ENCODE results near the gene PPP2R2C.

The PPP2R2C gene

DNA sequence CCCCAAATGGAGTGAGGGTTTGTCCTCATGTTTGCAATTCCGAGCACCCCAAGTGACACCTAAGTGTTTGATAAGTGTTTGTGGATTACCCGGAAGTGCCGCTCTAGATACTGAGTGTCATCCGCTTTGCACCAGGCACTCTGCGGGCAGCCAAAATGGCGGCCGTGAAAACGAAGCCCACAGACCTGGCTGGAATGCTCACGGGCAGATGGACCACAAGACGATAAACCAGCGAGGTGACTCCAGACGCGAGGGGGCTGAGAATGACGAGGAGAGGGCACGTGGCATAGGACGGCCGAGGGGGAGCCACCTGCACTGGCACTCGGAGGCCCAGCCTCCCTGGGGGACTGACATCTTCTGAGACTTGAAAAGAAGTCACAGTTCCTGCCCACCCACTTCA, 51.0 kb downstream of the PPP2R2C start:
- DNase-seq = no peak

DNA sequence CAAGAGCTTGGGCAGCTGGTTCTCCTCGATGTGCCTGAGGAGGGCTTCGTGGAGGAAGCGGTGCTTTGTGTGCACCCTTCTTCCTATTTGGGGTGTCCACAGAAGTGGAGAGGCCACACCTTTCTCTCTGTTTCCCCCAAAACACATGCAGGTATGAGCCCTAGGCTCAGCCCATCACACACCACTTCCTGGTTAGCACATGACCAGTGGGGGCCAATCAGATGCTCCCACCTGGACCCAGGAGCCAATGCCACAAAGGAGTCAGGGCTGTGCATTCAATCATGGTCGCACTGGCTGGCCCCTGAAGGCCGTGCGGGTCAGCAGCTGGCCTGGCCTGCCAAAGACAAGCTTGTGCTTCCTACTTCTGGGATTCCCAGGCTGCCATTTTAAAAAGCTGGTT, 51.4 kb downstream of the PPP2R2C start:
- DNase-seq = no peak

DNA sequence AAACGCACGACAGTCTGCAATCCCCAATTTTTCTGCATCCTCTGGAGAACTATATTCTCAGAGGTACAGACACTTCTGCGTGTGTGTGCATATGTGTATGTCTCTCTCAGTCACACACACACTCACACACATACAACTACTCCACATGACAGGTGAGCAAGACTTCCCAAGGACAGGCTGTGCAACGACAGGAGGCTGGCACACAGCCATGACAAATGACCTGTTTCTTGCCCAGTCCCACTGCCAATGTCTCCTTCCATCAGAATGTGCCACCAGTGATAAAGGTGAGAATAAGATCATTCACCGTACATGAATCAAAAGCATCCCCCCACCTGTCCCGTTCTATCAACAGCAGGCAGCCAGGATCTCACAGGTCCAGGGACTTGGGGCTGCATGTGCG, 52.4 kb downstream of the PPP2R2C start:
- DNase-seq = no peak

DNA sequence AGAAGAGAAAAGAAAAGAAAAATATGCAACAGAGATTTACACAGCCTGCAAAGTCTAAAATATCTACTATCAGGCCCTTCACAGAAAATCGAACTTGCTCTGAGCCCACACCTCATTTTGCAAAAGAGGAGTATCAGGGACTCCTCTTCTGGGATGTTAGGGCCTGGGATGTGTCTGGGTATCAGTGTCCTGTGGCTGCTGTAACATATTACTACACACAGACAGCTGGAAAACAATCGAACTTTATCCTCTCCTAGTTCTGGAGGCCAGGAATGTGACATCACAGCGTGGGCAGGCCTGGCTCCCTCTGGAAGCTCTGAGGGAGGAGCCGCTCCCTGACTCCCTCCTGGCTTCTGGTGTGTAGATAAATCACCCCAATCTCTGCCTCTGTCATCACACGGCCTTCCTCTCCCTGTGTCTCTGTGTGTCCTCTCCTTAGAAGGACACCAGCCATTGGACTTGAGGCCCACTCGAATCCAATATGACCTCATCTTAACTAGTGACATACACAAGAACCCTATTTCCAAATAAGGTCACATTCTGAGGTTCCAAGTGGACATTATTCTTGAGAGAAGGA, 52.9 kb downstream of the PPP2R2C start:
- DNase-seq = no peak

DNA sequence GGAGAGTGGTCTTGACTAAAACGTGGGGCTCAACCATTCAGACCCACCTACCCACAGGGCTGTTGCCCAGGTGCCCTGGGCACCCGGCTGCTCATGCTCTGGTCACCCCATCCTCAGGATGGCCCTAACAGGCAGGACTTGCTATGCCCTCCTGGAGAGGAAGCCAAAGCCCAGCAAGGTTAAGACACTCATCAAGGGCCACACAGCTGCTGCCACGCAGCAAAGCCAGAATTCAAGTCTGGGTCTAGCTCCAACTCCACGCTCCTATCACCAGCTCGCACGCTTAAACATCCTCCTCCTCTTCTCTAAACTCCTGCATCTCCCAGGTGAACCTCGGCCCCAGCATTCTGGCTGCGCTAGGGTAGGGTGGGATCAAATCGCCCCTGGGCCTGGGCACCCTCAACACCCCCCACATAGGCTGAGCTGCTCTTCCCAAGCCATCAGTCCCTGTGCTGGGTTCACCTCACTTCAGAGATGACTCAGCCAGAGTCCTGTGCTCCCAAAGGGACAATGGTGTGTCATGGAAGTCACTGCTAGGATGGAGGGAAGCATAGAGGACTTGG, 54.1 kb downstream of the PPP2R2C start:
- DNase-seq = no peak

DNA sequence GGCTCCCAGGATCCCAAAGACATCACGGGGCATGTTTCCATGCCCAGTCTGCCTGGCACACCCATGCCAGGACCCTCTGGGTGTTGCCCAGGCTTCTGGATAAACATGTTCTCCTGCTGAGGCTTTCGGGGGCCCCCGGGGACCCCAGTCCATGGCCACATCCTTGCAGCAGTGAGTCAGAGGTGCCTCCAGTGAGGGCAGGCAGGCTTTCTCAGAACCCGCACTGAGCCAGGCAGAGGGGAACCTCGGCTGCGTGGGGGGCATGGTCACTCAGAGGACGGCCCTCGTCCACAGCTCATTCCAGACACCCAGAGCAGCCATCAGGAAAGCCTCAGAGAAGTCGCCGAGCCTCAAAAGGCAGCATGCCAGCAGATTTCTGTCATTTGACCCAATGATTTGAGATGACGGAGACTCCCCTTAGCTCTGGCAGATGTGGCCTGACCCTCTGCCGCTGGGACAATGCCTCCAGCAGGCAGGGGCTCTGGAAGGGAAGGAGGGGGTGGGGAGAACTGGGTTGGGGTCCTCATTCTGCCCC, 54.8 kb downstream of the PPP2R2C start:
- no peak for DNase-seq

DNA sequence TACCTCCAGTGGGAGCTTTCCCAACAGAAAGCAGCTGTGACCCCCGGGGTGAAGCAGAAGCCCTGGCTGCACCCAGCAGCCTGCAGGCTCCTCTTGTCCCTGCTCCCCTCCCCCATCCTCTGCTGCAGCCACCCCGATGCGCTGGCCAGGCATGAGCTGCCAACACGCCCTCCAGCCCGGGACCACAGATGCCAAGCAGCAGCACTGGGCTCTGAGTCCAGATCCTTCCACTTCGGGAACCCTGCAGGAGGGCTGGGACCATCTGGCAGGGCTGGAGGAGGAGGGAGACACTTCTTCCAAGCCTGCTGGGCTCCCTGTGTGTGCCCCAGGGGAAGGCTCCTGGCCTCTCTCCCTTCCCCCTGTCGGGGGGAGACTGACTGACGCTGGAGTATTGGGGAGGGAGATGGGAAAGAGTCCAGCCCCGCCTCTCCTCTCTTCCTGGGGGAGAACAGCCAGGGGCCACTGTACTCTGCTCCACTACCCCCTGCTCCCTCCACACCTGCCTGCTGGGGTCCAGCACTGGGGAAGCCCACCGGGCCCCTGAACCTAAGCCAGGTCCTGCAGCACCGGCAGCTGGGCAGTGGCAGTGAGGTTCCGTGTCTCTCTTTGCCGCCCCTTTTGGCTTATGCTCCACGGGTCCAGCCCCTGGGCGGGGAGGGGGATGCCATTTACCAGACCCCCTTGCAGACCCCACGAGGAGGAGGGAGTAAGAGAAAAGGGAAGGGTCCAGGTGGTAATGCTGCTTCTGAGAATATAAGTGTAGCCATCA, 55.7 kb downstream of the PPP2R2C start:
- DNase-seq = no peak

DNA sequence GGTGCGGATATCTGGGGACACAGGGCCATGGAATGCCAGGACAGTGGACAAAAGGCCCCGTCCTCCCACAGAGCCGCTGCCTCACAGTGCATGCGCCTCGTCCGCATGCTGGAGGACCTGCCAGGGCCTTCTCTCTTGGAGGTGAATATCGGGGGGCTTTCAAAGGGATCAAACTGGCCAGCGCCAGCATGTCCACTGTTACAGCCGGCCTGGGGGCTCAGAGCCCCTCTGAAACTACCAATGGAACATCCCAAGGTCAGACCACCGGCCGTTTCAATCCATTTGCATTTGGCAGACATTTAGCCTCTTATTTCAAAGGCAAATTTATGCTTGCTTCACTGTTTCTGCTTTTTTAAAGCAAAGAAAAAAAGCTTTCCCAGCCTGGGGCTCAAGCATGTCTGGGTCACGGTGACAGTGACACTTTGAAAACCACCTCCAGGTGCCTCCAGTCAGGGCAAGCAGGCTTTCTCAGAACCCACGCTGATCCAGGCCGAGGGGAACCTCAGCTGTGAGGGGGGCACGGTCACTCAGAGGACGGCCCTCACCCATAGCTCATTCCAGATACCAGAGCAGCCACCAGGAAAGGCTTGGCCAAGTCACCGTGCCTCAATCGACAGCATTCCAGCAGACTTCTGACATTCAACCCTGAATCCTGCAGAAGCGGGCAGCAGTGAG, 57.2 kb downstream of the PPP2R2C start:
- DNase-seq = no peak

DNA sequence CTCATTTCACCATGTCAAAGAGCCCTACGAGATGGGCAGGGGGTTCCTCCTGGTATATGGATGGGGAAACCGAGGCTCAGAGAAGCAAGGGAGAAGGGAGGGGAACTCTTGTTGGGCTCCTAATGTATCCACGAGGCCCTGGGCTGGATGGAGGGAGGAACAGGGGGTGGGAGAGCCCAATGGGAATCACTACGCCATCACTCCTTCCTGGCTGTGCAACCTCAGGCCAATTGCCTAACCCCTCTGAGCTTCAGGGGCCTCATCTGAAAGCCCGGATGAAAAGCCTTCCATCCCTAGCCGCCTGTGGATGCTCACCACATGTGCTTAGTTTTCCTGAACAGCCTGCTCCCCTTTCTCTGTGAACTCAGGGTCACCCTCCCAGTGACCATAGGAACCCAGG, 57.8 kb downstream of the PPP2R2C start:
- DNase-seq = no peak

DNA sequence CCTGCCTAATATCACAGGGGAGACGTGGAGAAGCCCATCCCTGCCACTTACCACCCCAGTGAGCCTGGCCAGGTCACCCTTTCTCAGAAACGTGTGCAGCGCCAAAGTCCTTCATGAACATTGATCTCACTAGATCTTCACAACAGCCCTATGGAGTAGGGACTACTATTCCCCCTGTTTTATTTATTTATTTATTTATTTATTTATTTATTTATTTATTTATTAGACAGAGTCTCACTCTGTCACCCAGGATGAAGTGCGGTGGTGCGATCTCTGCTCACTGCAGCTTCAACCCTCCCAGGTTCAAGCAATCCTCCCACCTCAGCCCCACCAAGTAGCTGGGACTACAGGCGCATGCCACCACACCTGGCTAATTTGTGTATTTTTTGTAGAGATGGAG, 61.8 kb downstream of the PPP2R2C start:
- DNase-seq = no peak

DNA sequence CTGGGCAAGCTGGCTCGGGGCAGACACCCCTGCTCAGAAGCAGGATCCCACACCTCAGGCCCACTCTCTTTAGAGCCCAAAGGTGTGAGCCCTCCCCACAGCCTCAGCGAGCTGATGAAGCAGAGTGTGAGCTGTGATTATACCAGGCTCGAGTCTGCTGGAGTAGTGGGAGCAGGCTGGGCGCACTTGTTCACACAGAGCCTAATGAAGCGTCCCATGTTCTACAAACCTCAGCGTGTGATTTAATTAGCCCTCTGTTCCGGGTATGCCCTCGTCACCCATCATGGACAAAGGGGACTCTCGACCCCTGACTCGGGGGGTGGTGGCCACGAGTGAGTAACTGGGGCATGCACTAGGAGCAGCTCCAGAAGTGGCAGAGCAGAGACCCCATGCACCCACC, 62.3 kb downstream of the PPP2R2C start:
- DNase-seq = no peak

DNA sequence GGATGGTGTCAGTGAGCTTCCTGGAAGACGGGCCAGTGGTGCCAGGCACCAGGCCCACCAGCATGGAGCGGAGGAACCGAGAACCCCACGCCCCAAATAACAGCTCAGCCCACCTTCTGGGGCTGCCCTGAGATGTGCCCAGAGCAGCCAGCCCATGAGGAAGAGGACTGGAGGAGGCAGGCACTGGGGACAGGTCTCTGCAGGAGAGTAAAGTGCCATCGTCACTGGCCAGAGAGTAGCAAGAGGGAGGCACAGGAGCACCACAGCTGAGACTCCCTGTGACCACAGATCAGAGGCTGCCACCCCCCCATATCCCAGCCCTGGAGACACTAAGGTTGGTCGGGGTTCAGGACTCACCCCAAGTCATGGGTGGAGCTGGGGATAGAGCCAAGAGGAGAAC, 63.0 kb downstream of the PPP2R2C start:
- DNase-seq = no peak

DNA sequence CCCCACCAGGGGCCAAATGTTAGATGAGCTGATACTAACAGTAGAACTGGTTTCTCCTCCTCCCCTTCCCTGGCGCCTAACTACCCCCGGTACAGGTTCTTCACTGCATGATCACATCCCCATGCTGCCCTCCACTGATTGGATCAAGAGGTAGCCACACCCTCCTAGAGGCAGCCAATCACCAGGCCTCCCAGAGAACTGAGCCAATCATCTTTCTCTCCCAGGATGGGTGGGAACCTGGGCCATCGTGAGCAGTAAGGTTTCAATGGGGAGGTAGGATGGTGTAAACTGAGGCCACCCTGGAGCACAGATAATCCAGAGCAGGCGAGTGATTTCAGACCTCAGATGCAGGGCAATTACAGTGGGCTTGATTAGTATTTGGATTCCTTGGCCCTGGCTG, 64.2 kb downstream of the PPP2R2C start:
- DNase-seq = no peak

DNA sequence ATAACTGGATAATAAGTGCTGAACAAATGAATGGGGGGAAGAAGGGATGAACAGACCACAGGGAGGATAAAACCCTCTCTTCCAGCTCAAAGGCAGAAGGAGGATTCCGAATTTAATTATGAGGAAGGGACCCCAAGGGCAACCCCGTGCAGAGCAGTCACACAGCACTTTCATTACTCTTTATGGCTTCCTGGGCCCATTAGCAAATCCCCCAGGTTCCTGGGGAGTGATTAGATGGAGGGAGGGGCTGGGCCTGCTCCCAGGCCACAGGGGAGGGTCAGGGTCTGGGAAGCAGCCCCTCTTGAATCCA, 67.1 kb downstream of the PPP2R2C start:
- no peak for DNase-seq

DNA sequence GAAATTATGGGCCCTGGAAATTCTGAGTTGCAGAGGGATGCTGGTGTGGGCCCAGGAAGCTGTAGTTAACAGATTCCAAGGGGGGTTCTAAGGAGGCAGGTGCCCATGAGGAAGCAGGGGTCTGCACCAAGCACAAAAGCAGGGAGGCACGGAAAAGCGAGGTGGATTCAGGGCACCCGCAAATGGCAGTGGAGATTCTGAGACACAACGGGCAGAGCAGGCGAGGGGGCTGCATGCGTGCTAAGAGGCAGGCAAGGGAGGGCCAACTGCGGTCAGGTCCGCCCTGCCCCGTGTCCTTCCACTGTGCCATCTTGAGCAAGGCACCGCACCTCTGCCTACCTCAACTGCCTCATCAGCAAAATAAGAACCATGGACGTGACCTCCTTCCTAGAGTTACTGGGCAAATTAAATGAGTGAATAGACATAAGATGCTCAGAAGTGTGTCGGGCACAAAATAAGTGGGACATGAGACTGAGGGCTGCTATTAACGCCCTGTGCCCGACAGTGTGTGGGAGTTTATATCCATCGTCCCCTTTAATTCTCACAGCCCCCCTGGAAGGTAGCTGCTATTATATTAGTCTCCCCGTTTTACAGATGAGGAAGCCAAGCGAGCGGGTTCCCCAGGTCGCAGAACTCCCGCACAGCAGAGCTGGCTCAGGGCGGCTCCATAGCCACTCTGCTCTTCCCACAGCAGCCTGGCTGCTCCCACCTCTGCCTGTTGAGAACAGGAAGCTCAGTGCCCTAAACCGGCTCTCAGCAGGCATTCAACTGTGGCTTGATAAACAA, 67.6 kb downstream of the PPP2R2C start:
- DNase-seq = no peak

DNA sequence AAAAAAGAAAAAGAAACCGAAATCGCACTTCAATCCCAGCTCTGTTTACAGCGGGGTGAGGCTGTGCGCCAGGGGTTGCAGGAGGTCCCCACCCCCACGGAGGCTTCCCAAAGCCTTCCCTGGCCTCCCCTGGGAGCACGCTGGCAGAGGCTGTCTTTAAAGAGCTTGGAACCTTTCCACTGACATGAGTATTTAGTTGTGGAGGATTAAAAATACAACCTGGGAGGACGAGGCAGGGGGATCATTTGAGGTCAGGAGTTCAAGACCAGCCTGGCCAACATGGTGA, 69.1 kb downstream of the PPP2R2C start:
- no peak for DNase-seq

DNA sequence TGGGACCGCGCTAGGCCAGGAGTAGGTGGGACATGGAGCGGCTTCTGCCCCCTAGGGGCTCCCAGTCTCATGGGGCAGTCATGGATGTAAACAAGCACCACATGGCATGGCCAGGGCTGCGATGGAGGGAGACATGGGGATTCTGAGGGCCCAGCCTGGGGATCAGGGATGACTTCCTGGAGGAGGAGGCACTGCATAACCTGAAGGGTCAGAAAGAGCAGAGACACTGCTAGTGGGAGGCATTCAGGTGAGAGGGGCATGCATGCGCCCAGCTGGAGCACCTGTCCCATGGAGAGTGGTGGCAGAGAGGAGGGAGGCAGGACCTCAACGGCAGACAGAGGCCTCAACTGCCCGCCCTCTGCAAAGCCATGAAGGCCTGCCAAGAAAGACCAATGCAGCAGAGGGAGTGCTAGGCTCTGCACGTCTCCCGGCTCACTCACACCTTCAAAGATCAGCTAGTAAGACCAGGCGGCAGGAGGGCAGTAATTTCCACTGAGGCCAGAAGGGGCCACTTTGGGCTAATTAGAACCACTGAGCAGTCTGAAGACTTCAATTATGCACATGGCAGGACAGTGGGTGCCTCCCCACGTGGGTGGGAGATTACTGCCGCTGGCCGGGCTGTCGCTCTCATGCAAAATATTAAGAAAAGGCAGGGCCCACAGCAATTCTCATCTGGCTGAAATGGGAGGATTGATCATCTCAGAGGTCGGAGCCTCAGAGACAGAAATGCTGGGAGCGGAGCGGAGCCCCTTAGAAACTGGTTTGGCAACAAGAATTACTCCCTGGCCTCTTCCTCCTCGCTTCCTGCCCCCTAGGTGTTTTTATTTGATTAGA, 69.6 kb downstream of the PPP2R2C start:
- no peak for DNase-seq

DNA sequence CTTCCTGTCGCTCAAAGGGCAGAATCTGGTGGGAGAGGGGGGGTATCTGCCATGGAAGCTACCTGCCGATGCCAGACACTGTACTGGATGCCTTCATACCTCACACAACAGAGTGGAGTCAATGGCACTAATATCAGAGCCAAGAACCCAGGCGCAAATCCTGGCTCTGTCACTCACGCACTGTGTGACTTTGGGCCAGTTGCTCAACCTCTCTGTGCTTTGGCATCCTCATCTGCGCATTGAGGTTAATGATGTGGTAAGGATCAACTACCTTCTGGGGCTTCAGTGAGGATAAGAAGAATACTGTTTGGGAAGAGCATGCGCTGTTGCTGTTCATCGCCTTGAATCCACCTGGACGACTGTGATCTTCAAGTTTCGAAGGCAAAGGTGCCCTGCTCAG, 70.6 kb downstream of the PPP2R2C start:
- DNase-seq = no peak

DNA sequence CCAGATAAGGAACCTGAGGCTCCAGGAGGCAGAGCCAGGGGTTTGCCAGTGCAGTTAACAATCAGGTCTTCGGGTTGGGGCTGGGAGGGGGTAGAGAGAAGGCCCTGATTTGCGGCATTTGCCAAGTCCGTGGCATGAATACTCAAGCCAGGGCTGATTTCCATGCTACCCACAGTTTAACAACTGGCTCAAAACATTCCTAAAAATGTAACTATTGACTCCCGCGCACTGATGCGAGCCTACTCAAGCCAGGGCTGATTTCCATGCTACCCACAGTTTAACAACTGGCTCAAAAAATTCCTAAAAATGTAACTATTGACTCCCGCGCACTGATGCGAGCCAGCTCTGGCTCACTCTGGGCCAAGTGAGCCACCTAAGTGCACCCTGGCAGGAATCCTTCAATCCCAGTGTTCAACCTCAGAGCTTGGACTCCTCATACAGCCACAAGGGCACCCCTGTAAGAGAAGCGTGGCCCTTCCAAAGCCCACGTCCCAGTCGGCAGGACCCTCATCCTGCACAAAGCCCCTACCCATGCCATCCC, 75.6 kb downstream of the PPP2R2C start:
- no peak for DNase-seq

DNA sequence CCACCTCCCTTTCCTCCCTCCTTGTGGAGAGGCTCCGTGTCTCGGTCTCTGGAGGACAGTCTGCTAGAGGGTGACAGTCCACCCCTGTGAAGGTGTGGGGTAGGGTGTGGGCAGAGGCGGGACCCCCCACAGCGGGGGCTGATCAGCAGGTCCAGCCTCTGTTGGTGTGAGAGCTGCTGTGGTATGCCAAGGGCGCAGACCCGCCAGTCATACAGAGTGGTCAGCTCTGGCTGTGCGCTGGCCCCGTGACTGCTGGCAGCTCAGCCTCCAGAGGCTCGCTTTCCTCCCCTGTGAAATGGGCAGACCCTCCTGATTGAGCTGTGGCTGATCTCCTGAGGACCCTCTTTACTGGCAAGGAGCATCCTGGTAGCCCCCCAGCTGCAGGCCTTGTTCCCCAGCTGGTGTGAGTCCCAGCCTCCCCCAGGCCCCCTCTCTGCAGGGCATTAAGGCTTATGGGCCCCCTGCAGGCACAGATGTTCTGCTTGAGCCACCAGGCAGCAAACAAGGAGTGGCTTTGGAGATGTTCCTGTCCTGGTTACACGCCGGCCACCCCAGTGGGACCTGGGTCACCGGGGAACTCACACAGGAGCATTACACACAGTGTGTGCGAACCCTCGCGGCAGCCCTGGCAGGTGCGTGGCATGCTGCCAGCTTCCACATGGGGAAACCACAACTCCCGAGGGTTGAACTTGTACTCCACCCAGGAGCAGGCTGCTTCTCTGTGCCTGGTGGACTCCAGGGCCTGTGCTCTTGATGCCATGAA, 76.8 kb downstream of the PPP2R2C start:
- DNase-seq = no peak

DNA sequence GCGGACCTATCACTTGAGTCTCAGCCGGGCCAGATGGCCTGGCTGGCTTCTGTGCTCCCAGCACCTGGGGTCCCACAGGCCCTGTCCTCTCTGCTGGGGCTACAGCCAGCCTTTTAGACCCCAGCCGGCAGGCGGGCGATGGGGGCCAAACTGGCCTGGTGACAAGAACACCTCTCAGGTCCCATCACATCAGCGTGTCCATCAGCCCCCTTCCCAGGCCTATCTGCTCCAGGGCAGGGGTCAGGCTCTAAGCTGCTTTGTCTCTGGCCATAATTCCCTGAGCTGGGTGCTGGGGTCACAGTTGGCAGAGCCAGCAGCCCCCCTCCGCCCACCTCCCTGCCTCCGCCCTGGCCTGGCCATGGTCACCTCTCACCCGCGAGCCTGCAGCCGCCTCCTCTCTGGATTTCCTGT, 77.7 kb downstream of the PPP2R2C start:
- DNase-seq = no peak

Data from NCI-H748 treated with DMSO at 0.1 percent for 48 hours (cell line).